ENCODE results near the gene HOGA1.

GRCh38 chr10:97582169-97582568 is 2.0 kb upstream of the HOGA1 start:
- TF ChIP-seq CTCF (IDR thresholded peaks at IDR 0.05) (no peak), ZFX (IDR thresholded peaks at IDR 0.05; ENCODE audit: borderline replicate concordance) (no peak)
